Measurements from ENCODE around the gene MYD88. TPM values are rescaled to one million over a fixed set of nuclear protein-coding genes. Genes with fewer than 3 reads are reported as not detected.
A peak's percentile ranks its signal among the peaks of the same experiment; 100 is the strongest.
"Not testable (repeated sequence)": the region's sequence is repeated elsewhere in the genome, so short reads cannot be mapped to it uniquely, and the experiment has no call there.

Gene MYD88
- polyA plus RNA-seq, 3 donors: 24.3 to 28.5 (median 28.2) TPM

DNA sequence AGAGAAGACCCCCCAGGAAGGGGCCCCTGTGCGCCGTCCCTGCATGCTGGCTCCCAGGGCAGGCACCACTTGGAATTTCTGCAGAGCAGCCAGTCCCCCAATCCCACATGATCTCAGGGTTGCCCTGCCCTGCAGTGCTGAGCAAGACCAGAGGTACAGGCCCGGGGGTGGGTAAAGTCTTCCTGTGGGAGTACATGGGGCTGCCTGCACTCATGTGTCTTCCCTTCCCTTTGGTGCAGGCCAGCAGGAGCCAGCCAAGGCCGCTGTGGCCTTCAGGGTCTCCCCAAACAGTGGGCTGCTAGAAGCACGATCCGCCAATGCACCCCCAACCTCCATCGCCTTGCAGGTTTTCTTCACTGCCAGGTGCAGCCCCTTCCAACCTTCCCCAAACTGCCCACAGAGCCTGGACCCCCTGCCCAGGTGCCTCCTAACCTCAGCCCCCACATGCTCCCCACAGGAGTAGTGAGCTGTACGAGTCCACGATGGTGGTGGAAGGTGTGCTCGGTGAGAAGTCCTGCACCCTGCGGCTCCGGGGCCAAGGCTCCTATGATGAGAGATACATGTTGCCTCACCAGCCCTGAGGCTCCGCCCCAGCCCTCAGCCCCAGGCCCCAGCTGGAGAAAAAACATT lies 16.5 kb upstream of the MYD88 start:
- no peak for DNase-seq

- DNase-seq: no peak
These were observed 15.7 kb upstream of the MYD88 start for GRCh38 chr3:38122712-38123290.

- DNase-seq: no peak
These were observed 13.9 kb upstream of the MYD88 start for GRCh38 chr3:38124324-38125122.

GRCh38 chr3:38125305-38126120 lies 12.9 kb upstream of the MYD88 start:
- no peak for DNase-seq

- DNase-seq: no peak
These were observed 12.2 kb upstream of the MYD88 start for GRCh38 chr3:38126121-38126892.

DNA sequence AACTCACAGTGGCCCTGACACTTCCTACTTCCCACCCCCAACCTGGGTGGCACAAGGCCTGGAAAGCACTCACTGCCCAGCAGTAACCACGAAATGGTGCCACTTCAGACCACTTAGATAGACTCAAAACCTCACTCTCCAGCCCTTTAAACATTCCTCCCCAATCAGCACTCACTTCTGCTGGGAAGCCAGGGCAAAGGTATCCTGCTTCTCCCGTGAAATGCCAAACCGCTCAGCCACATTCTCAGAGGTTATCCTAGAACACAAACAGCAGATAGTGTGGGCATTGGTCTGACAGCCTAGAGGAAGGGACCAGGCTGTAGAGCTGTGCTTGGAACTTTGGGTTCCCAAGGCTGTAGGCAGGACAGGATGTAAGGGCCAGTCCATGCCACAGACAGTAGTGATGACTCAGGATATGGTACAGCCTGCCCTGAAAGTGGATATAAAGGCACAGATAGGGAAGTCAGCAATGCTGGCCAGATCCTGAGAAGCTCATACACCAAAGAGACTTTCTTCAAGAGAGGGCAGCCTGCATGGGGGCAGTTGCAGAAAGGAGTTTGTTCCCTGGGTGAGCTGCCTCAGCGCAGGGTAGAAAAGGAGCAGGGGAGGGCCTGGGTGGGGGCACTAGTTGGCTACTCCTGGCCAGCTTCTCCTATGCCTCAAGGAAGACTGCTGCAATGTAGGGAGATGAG lies 10.7 kb upstream of the MYD88 start:
- DNase-seq: no peak

DNA sequence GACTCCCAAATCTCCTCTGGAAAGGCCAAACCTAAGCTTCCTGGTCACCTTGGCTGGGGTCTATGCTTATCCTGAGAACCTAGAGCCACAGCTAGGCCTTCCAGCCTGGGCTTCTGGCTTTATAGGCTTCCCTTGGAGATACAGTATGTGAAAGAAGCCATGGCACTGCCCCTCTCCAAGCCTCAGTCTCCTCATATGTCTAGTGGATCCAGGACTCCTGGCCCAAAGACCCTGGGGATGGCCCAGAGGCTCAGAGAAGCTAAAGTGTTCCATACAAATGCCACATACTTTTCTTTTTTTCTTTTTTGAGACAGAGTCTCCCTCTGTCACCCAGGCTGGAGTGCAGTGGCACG lies 10.2 kb upstream of the MYD88 start:
- DNase-seq: no peak

DNA sequence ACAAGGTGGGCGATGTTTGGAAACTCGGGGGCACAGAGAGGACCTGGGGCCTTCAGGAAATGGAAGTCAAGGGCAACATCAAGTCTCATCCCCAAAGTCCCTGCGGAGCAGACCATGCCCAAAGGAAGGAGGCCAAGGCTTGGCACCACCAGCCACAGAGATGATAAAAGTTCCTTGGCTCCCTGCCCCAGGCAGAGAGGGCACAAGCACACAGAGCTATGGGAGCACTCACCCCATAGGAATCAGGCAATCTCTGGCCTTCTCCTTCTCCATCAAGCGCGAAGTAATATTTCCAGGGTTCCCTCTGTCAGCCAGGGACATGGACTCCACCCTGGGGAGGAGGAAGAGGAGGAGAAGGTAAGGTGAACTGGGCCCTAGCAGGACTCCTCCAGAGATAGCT lies 9.4 kb upstream of the MYD88 start:
- DNase-seq: no peak

GRCh38 chr3:38130631-38131065 lies 7.8 kb upstream of the MYD88 start:
- DNase-seq: no peak

DNA sequence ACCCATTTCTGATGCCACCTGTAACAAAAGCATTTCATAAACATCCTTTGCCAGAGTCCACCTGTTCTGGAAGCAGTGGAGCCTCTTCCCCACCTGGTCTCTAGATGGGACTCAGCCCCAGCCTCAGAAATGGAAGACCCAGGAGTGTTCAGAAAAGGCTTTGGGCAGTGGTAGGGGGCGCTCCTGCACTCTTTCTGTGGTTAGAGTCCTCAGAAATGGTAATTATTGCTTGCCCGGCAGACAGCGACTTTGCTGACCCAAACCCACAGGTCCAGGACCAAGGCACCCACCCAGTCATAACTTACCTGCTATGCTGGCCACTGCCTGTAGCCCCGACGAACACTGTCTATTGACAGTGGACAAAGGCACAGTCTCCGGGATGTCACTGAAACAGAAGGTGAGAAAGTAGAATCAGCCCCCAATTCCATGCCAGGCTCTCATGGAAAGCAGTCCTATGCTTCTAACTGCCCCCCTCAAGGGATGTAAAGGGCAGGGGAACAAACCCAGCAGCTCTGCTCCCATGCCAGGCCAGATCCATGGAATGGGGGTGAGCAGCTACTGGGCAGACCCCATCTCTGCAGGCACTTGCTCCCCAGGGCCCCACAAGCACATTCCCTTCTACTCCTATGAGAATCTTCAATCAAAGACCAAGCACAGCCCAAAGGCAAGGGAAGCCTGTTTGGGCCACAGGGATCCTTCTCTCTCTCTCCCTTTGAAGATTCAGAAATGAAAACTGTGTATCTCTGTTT lies 6.7 kb upstream of the MYD88 start:
- no peak for DNase-seq

DNA sequence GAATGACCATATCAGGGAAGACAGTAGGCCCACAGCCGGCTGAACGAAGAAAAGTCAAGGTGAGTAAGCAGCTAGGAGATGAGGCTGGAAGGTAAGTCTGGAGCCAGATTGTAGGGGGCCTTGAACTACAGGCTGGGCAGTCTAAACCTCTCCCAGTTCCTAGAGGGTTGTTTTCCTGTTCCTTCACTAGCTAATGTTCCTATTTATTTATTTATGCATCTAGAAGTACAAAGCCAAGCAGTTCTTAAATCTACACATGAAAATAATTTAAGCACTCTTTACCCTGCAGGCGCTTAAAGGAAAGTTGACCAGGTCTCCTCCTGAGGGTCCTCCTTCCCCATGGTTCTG lies 5.3 kb upstream of the MYD88 start:
- DNase-seq: no peak

GRCh38 chr3:38133557-38134405 lies 4.7 kb upstream of the MYD88 start:
- DNase-seq: no peak

- not testable (repeated sequence) for DNase-seq
These were observed 3.8 kb upstream of the MYD88 start for GRCh38 chr3:38134517-38135143.

GRCh38 chr3:38135621-38136277 lies 2.7 kb upstream of the MYD88 start:
- not testable (repeated sequence) for DNase-seq

DNA sequence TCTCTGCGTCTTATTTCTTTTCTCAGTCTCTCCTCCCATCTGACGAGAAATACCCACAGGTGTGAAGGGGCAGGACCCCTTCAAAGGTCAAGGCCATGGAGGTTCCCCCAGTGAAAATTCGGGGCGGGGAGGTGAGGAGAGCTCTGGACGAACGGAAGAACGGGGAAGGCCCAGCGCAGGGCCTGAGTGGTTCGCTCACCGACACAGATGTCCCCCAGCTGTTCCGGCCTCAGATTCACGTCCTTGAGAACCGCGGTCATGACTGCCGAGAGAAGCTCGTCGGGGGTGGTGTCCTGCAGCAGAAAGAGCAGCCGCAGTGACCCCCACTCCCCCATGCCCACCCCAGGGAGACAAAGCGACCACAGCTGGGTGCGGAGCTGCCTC lies 2.1 kb upstream of the MYD88 start:
- DNase-seq: no peak

DNA sequence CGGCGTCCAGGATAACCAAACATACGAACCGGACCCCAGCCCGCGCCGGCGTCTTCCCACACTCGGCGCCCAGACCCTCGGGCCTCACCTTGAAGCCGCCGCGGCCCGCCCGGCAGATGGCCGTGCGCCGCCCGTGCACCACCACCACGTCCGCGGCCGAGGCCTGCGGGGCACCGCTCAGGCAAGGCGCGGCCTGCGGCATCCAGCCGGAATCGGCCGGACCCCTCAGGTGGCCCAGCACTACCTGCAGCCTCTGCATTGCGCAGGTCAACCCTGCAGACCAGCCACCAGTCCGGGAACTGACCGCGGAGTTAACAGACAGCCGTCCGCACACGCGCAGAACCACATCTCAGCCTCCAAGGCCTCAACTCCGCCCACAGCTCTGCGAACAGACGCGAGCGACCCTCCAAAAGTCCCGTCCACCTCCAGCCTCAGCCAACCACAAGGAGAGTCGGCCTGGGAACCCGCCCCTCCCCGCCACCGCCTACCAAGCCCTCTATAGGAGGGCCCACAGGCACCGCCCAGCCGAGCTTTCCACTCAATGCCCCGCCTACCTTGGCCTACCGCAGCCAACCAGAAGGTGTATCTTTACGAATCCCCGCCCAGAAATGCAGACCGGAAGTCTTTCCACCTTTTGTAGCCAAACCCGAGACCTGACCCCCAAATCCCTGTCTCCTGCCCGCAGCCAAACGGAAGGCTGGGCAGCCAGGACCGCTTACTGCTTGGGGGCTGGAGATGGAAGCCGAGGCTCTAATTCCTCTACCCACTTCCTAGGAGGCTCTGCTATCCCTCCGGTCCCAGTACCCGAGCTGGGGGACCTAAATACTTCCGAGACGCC lies 1.5 kb upstream of the MYD88 start, which contains the start of gene ACAA1:
TSS of gene ACAA1 (minus strand) at position 351 of the 838 bp plus-strand sequence. CDS start at position 259, 92 bp downstream.
- peak; percentile 99 for DNase-seq

All from renal pelvis (tissue), 4 donors.